GM18861 (cell line): ENCODE results near the gene FOXA3.
A peak's percentile ranks its signal among the peaks of the same experiment; 100 is the strongest.
"Not testable (repeated sequence)": the region's sequence is repeated elsewhere in the genome, so short reads cannot be mapped to it uniquely, and the experiment has no call there.

ENCODE experiments used
- ATAC-seq: cut with Tn5 transposase; IDR thresholded peaks from one replicate; pipeline ENCODE4 v1.9.1; 2021; ENCODE audit not compliant: unreplicated experiment

FOXA3 gene

DNA sequence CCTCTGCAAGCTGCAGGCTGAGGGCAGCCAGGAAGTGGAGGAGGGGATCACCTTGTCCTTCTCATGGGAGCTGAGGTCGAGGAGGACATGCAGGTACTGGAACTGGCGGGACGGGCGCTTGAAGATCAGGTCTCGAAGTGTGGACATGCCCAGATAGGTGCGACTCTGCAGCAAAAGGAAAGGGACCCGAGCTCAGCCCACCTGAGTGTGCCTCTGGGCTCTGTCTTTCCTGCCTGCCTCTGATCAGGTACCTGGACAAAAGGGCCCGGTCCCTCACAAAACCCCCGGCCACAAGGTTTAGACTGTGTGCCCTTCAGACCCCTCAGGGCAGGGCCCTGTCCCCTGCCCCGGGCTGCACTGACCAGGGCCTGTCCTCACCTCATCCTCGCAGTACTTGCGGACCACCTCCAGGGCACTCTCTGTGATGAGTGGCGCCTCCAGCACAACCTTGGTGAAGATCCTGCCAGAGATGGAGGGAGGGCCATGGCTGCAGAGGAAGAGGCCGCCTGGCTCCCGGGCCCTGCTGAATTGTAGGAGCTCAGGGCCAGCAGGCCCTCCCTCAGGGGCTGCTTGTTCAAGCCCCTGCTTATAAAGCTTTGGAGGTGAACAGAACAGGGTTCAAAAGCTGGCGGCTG, 36.5 kb upstream of the FOXA3 start:
- no peak for ATAC-seq

GRCh38 chr19:45828523-45828922, 35.6 kb upstream of the FOXA3 start:
- ATAC-seq: no peak

GRCh38 chr19:45828945-45829344, 35.2 kb upstream of the FOXA3 start:
- no peak for ATAC-seq

GRCh38 chr19:45834970-45835369, 29.2 kb upstream of the FOXA3 start:
- no peak for ATAC-seq

DNA sequence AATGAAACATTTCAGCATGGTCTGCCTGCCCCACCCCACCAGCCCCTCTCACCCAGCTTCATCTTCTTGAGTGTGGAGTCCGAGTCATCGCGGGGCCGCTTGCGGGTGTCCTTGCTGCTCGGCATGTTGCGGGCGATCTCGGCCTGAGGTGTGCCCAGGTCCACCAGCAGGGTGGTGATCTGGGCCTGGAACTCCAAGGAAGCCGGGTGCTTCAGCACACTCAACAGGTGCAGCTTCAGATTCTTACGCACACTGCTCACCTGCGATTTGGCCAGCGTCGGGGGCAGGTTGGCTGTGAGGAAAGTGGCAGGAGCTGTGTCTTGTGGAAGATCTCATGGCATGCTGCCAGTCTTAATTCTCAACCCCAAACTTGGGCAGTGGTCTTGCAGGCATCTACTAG, 21.9 kb upstream of the FOXA3 start:
- no peak for ATAC-seq

DNA sequence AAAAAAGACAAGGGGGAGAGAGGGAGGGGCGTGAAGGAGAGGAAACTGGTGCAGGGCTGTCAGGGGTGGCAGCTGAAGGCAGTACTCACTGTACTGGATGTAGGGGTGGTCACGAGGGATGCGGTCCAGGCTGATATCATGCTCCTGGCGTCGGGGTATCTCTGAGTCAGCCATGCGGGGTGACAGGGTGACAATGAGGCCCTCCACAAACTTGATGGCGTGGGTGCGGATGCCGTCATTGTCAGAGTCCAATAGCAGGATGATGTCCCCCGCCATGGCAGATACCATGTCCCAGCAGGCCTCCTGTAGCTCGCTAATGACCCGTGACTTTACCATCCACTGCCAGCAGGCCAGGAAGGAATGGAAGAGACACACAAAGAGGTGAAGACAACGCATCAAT, 16.5 kb upstream of the FOXA3 start:
- no peak for ATAC-seq

DNA sequence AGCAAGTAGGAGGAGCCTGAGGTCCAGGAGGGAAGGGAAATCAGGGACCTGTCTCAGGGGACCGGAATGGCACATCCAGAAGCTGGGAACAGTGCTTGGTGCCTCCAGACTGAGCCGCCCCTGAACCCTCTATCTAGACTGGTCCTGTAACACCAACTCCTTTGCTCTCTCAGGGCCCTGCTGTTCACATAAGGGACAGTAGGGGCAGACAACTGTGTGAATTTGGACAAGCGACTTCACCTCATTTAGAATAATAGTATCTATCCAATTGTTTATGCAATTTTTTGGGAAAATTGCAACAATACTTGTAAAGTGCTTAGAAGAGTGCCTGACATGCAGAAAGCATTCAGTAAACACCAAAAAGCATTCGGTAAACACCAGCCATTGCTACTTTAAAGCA, 15.2 kb upstream of the FOXA3 start:
- ATAC-seq: no peak

DNA sequence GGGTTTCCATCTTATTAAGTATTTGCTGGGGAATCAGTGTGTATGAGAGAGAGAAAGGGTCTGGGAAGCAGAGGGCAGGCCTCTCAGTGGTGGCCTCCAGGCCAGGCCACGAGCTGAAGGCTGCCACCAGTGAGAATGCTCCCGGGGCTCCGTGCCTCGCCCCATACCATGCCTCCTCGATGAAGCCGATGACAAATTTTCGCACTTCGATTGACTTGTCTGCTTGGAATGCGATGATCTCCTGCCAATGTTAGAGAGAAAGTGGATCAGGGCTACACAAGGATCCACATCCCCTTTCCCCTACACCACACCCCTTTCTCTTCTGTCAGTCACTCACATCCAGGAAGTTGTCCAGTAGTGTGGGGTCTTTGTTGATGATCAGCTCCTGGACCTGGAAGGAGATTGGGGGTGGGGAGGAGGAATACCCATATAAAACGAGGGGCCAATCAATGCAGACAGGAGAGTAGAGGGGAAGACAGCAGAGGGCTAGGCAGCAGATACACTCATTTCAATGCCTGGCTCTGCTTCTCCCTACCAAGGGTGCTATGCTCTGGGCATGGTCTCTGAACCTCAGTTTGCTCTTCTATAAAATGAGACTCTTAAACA, 11.9 kb upstream of the FOXA3 start:
- ATAC-seq: no peak

GRCh38 chr19:45852983-45853382, 11.1 kb upstream of the FOXA3 start:
- no peak for ATAC-seq

DNA sequence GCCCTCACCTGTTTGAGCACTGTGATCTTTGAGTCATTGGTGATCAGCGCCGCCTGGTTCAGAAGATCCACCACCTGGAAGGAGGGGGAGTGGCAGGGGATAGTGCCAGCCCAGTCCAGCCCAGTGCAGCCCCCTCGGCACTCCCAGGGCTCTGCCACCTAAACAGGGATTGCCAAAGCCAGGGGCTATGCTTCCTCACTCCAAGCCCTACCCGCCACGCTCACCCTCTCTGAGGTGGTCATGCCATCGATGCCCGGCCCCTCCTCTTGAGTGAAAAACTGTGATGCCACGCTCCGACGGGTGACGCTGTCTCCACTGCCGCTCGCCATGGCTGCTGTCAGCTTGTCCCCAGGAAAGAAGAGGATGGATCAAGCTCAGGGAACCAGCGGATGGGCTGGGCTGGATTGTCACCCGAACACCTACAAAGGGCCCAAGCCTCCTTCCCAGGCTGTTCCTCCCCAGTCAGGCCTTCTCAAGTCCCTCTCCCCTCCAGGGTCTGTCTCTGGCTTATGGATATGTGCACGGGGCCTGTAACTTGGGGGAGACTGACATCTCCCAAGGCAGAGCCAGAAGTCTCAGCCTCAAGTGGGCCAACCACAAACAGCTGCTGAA, 9.9 kb upstream of the FOXA3 start:
- ATAC-seq: no peak

DNA sequence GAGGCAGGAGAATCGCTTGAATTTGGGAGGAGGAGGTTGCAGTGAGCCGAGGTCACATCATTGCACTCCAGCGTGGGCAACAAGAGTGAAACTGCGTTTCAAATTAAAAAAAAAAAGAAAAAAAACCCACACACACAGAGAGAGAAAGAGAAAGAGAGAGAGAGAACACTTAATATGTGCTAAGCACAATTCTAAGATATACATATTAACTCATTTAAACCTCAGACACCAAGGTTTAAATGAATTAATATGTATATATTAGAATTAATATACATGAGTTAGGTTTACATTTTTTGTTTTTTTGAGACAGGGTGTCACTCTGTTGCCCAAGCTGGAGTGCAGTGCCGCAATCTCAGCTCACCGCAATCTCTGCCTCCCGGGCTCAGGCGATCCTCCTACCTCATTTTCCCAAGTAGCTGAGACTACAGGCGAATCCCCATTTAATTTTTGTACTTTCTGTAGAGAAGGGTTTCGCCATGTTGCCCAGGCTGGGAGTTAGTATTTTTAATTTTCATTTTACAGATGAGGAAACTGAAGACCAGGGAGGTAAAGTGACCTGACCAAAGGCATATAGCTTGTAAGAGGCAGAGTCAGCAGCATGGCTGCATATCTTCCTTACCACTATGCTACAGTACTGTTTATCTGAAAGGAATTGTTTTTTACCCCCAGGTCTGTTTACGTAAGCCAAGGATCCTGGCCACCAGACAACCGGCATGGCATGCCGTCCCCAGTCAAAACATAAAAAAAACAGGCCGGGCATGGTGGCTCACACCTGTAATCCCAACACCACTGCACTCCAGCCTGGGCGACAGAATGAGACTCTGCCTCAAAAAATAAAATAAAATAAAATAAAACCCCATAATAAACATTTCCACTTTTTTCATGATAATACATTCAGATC, 3.5 kb upstream of the FOXA3 start:
- ATAC-seq: no peak

DNA sequence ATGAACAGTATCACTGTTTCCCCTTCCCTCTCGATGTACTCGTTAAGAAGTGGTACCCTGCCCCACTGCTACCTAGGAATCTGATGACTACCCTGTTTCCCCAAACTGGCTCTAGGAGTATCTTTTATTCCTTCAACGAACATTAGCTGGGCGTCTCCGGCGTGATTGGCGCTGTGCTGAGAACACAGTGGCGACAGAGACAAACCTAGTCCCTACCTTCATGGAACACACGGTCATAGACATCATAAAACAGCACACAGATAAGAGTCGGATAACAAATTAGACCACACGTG, 1.9 kb upstream of the FOXA3 start:
- no peak for ATAC-seq

GRCh38 chr19:45862564-45863334, 1.4 kb upstream of the FOXA3 start, which contains the start of gene SYMPK:
TSS of gene SYMPK (minus strand) at chr19:45863147. CDS start at chr19:45854495, 8,652 bp downstream.
- ATAC-seq: peak; percentile 82

DNA sequence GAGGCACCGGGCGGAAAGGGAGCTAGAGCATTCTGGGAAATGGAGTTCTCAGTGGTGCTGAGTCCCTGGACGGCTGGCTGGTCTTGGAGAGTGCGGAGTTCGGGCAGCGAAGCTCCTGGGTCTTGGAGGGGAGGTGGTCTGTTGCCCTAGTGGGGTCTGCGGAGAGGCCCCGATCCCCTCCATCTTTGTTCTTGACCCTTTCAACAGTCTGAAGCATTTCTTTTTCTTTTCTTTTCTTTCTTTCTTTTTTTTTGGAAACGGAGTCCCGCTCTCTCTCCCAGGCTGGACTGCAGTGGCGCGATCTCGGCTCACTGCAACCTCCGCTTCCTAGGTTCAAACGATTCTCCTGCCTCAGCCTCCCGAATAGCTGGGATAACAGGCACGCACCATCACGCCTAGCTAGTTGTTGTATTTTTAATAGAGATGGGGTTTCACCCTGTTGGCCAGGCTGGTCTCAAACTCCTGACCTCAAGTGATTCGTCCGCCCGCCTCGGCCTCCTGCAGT, 739 bp upstream of the FOXA3 start:
- no peak for ATAC-seq

DNA sequence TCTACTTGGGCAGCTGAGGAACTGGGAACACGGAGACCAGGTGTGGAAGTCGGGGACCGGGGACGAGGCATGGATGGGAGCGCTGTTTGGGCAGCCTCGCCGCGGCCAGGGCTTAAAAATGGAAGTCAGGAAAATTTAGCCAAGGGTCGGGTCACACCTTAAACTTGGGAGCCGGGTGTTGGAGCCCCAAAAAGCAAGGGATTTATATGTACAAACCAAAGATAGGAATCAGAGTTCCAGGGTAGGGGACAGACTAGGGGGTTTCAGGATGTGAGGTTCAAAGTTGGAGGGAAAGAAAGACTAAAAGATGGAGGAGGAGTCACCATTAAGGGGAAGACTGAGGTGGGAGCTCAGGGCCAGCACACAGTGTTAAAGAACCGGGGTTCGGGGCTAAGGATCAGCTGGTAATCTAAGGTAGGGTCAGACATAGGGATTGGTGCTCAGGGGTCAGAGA, 530 bp downstream of the FOXA3 start:
- no peak for ATAC-seq

DNA sequence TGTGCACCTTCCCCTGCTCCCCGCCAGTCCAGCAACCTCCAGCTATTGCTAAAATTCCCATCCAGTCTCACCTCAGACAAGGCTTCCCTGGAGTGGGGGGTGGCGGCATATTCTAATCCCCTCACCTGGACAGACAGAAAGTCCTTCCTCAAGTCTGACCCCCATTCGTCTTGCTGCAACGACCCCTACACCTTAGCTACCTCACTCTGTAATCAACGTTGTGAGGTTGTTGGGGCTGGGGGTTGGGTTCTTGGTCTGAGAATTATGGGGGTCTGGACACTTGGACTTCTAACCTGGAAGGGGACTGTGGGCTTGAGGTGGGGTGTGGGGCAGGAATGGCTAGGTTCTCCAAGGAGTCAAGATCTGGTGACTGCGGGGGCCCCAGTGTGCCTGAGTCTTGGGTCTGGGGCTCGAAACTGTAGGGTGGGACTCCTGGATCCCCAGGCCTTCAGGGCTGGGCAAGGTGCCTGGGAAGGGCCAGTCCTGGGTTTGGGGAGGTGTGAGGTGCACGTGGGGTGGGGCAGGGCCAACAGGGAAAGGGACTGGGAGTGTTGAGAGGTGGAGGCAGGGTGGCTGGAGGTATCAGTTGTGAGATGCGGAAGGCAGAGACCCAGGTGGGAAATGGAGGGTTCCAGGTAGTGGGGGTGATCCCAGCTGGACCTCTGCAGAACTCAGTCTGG, 1.3 kb downstream of the FOXA3 start:
- ATAC-seq: no peak

GRCh38 chr19:45866400-45867176, 2.5 kb downstream of the FOXA3 start:
- ATAC-seq: no peak

- ATAC-seq: not testable (repeated sequence)
Measured at GRCh38 chr19:45867241-45867640, 3.1 kb downstream of the FOXA3 start.

DNA sequence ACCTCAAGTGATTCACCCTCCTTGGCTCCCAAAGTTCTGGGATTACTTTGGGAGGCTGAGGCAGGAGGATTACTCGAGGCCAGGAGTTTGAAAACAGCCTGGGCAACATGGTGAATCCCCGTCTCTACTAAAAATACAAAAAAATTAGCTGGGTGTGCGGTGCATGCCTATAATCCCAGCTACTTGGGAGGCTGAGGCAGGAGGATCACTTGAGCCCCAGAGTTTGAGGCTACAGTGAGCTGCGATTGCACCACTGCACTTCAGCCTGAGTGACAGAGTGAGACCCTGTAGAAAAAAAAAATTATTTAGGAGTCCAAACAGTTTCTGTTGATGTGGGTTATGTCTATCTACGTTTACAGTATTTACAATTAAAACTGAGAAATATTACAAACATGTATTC, 6.7 kb downstream of the FOXA3 start:
- no peak for ATAC-seq
